HG02588 (cell line): ENCODE results near the gene LRRTM4.

Experiments used
- ATAC-seq: cut with Tn5 transposase; IDR thresholded peaks from one replicate; pipeline ENCODE4 v1.9.1; 2021; ENCODE audit warnings: mild to moderate bottlenecking, moderate library complexity; ENCODE audit not compliant: unreplicated experiment

The LRRTM4 gene

DNA sequence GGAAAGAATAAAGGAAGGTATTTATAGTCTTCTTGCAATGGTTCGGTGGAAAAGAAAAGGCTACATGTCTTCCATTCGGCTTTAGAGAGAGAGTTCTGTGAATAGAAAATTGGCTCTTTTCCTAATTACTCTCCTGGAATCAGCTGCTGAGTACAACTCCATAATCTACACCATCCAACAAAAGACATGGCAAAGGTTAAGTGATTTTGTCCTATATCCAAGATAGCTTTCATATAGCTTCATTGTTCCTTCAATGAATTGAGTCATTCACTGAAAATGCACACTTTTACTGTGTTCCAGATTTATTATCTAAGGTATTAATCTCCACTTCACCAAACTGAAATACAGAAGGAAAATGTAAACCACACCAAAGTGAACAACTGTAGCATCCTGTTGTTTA is 514.5 kb downstream of the LRRTM4 start:
- no peak for ATAC-seq

- no peak for ATAC-seq
Measured at GRCh38 chr2:77005522-77005921, 516.7 kb downstream of the LRRTM4 start.

GRCh38 chr2:77001895-77002294 is 520.3 kb downstream of the LRRTM4 start:
- no peak for ATAC-seq

- no peak for ATAC-seq
Measured at GRCh38 chr2:76998704-76999103, 523.5 kb downstream of the LRRTM4 start.

DNA sequence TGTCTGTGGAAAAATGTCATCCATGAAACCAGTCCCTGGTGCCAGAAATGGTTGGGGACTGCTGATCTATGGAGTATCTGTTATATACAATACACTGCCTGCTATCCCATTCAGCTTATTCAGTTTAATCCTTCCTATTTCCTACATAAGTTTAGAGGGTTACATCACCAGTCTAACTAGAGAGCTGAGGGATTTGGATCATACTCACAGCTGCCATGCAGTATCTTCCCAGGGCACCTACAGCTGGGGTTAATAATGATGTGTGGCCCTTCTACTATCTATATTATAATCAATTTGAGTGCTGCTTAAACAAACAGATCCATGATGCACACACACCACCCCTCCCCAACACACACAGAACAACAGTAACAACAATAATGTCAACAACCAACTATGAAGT is 524.0 kb downstream of the LRRTM4 start:
- no peak for ATAC-seq

- ATAC-seq = no peak
Measured at GRCh38 chr2:76997296-76997695, 524.9 kb downstream of the LRRTM4 start.

- no peak for ATAC-seq
Measured at GRCh38 chr2:76985387-76986136, 536.6 kb downstream of the LRRTM4 start.

DNA sequence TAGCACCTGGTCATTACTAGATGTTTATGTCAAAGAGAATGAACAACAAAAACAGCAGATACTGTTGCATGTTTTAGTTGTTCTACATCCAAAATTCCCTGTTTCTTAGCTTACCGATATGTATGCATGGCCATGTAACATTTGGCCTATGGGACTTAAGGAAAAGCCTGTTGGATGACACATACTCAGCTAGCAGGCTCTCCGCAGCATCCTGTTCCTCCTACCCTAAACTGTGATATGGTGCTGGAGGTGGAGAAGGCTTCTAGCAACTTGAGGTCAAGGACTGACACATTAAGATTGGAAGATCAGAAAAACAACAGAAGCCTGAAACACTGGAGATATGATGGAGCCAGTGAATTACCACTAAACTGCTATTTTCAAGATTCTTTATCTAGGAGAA is 537.8 kb downstream of the LRRTM4 start:
- no peak for ATAC-seq

DNA sequence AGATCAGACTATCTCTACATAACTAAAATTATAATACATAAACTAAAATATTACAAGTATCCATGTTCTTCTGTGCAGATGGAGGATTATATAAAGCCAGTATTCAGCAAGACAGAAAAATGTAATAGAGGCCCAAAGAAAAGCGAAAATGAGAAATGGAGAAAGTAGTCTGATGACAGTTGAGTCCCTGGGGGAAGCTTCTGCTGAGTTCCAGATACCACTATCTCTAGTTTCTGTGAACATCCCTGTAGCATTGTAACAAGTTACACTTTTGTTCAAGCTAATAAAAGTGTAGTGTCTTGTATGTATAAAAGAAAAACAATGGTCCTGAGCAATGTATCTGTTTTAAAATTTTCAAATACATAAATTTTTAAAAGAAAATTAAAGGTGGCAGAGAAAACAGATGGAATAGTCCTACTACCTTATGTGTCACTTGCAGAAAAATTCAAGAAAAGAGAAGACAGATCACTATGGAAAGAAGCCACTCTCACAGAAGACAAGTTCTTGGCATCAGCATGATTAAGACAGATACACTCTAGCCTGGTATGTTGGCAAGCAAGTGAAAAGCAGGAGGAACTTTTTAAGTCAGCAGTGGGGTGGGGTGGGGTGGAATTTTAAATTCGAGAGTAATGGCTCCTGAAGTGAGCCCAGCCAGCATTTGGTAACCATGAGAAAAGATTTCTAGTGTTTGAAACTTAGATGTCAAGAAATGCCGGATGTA is 541.9 kb downstream of the LRRTM4 start:
- no peak for ATAC-seq

DNA sequence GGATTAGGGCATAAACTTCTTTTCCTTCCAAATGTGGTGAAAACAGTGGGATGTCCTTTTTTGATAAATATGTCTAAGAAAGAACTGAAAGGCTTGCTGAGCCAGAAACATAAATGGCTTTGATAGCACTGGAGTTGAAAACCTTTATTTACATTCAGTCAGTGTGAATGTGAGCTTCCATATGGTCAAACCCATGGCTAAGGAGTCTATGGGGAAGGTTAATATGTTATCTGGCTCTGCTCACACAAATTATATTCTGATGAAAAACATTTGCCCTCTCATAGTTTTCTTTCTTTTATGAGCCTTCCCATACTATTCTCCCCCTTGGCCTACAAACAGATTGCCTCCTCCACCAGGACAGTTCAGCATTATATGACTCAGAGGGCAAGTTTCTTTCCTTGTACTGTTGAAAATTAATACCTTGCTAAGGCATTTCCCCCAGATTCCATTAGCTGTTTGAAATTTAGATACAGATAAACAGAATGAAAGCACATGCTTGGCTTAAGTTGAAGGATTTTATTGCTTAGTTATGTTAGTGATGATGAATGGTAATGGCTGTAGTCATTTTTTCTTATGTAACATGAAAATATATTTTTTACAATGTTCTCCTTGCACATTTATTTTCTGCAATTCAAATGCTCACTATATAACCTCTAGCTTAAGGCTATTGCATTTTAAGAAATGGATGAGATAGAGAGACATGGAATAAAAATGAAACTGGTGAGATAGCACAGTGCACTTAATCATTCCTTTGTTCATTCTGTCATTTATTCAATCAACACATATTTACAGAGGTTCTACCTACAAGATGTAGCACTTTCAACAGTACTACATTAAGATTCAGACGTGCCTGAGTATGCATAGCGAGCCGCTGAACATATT is 544.1 kb downstream of the LRRTM4 start:
- no peak for ATAC-seq

GRCh38 chr2:76975752-76976151 is 546.4 kb downstream of the LRRTM4 start:
- ATAC-seq = no peak

- no peak for ATAC-seq
Measured at GRCh38 chr2:76973610-76974009, 548.6 kb downstream of the LRRTM4 start.

DNA sequence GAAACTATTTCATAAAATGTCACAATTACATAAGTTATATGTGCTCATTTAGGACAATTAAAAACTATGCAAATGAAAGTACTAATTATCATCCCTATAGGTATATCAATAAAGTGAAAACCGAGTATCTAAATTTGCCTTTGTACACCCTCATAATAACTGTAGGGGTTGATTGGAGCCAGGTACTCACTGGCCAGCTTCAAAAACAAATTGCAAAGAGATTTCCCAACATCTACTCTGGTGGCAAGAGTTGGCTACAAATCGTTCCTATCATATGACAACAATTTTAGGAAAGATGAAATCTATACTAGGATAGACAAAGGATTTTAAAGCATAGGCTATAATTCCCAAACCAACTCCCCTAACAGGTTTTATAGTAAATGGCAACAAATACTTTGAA is 556.4 kb downstream of the LRRTM4 start:
- ATAC-seq = no peak

GRCh38 chr2:76958749-76959148 is 563.4 kb downstream of the LRRTM4 start:
- no peak for ATAC-seq

DNA sequence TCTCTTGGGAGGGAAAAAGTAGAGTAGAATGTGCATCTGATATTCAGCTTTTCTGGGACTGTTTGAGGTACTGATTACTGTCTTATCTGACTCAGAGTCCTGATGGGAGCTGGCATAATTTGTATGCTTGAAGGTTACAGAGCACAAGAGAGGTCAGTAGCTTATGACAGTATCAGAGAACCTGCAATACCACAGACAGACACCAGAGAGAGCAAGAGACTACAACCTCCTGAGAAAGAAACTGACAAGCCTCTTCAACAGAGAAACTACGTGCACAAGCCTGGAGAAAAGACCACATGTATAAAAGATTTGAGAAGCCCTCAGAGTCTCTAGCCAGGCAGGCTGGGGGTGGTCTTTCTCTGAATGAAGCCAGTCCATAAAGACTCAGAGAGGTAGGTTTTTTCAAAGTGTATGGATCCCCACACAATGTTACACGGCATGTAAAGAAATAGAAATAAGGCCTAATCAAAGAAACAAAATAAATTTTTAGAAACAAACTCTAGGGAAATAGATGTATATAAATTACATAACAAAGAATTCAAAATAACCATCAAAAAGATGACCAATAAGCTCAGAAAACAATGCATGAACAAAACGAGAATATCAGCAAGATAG is 568.3 kb downstream of the LRRTM4 start:
- peak; percentile 68 for ATAC-seq

GRCh38 chr2:76946631-76947145 is 575.5 kb downstream of the LRRTM4 start:
- no peak for ATAC-seq

- no peak for ATAC-seq
Measured at GRCh38 chr2:76940559-76940958, 581.6 kb downstream of the LRRTM4 start.

DNA sequence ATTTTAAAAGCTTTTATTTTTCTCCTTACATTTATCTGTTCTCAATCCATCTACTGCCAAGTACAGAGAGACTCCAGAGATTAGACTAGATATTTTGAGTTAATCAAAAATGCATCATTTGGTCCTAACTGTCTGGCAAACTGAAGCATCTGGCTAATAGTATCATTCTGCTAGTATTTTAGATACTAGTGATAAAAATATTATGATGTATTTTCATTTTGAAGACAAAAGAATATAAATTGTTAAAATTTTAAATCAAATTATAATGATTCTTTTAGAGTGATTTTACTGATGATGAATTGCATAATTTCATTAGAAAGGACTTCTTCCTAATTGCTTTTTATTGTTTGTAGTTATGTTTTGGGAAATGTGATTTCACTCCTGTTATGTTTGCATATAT is 584.0 kb downstream of the LRRTM4 start:
- no peak for ATAC-seq

- no peak for ATAC-seq
Measured at GRCh38 chr2:76932550-76932949, 589.6 kb downstream of the LRRTM4 start.

- ATAC-seq = no peak
Measured at GRCh38 chr2:76930056-76930744, 592.0 kb downstream of the LRRTM4 start.
